Measurements from ENCODE around the gene FBN1.
A peak's percentile ranks its signal among the peaks of the same experiment; 100 is the strongest.

Gene FBN1

GRCh38 chr15:48553559-48553958 lies 92.0 kb downstream of the FBN1 start:
- DNase-seq (ENCODE audit: low spot score) = no peak

DNA sequence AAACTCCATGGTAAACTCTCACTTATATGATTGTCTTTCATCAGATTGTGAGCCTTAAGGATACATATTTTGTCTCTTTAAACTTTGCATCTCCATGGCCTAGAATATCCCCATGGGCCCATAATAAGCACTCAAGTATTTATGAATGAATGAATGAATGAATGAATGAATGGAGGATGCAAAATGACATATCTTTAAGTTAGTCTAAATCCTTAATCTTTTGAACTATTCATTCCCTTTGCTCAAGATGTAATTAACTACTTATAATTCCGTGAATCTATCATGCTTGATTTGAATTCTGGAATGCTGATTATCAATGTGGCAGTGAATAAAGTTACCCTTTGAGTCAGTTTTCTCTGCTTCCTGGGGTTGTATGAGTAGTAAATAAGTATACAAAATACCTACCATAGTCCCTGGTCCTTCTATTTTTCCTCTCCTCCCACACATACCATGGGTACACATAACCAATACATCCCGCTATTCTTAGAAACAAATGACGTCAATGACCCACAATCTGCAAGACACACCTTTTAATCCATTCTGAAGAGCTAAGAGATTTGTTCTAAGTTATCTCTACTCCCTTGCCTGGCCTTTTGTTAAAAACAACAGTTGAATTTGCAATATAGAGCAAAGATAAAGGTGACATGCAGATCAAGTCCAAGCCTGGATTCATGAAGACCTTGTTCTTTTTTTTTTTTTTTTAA lies 94.5 kb downstream of the FBN1 start:
- no peak for DNase-seq (ENCODE audit: low spot score)

GRCh38 chr15:48548455-48548854 lies 97.1 kb downstream of the FBN1 start:
- DNase-seq (ENCODE audit: low spot score) = no peak

DNA sequence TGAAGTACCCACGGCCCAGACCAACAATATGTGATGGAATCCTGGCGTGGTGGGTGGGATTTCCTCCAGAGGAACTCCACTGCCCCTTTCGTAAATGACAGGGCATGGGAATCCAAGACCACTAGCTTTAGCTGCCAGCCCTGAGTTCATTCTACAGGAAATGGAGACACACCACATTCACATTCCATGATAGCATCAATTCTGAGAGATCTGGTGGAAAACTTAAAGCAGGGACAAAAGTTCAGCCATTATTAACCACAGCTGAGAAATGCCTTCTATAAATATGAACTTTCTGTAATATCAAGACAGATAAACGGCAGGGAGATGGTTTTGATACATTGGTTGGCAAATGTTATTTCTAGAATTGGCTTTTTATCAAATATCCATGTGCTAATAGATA lies 98.2 kb downstream of the FBN1 start:
- DNase-seq (ENCODE audit: low spot score) = no peak

- no peak for DNase-seq (ENCODE audit: low spot score)
Measured at GRCh38 chr15:48546296-48546695, 99.2 kb downstream of the FBN1 start.

DNA sequence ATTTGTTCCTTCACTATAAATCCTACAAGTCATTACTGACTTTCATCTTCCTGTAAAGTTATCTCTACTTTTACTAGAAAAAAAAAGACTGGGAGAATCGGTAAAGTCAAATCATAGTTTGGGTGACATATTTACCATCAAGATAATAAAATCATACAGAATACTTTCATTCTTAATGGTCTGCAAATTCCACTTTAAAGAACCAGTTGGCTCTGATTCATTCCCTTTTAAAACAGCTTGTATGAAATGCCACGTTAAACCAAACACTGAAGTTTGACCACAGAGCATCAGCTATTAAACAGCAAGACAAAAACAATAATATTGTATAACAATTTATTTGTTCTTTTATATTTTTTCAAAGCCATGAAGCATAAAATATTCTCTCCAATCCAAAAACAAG lies 100.7 kb downstream of the FBN1 start:
- no peak for DNase-seq (ENCODE audit: low spot score)

DNA sequence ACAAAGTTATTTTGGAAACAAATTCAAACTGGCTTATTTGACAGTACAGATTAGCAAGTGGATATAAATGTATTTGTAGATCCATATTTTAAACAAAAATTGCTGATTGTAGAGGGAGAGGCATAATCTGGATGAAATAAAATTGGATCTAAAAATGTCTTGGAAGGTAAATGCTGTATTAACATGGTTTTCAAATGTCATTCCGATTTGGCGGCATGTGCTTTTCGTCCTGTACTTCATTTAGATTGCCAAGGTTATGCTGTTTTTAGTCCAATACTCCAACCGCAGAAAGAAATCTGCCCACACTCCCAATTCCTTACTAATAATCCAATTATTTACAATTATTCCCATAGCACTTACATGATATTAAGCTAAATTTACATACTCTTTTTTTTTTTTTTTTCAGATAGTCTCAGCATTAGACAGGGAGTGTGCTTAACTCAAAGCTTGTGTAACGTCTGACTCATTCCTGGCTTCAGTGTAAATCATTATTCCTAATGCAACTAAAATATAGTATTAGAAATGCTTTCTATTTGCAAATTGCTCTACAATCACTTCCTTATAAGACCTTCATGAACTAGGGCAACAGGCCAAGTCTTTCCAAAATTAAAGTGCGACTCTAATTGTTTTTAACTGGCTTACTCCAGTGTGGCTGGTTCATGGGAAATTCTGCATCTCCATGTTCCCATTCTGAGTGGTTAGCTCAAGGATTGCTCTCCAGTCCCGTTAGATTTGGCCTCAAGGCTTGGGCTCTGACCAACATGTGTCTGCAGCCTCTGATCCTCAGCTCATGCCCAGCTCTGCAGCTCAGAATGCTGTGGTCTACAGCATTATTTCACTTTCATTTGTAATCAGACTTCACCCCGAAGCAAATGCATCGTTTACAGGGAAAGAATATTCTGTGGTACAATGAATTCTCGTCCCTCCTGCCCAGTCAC lies 103.9 kb downstream of the FBN1 start:
- DNase-seq (ENCODE audit: low spot score) = no peak

DNA sequence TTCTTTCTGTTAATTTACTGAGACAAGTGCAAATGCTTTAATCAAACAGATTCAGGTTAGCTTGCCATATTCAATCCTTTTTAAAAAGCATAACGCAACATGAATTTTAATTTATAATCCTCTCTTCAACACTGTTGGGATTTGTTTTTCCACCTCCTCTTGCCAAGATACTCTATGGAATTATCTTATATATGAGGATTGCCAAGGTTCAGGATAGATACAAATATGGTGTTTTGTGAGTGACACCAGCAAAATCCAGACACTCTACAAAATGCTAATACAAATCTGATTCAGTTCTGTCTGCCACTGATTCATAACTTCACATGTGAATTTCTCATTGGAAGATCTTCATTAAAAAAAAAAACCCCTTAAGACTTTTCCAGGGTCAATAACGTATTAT lies 104.8 kb downstream of the FBN1 start:
- no peak for DNase-seq (ENCODE audit: low spot score)

DNA sequence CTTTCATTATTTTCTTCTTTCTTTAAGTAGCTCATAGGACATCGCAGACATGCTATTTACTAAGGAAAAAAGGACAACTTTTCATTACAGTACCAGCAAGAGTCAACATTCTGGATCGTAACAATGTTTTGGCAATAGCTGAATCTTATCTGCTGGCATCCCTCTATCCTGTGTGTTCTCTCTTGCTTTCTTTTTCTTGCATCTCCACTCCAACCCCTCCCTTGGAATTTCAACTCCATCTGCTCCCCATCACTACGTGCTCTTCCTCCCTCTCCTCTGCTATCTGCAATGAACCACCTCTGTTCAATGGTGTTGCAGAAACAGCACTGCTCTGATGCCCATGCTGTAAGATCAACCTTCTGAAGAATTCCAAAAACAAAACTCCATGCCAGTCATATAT lies 106.6 kb downstream of the FBN1 start:
- DNase-seq (ENCODE audit: low spot score) = no peak

- no peak for DNase-seq (ENCODE audit: low spot score)
Measured at GRCh38 chr15:48537271-48538113, 108.0 kb downstream of the FBN1 start.

- no peak for DNase-seq (ENCODE audit: low spot score)
Measured at GRCh38 chr15:48536681-48537091, 108.8 kb downstream of the FBN1 start.

GRCh38 chr15:48533982-48534381 lies 111.5 kb downstream of the FBN1 start:
- DNase-seq (ENCODE audit: low spot score) = no peak

- no peak for DNase-seq (ENCODE audit: low spot score)
Measured at GRCh38 chr15:48532946-48533345, 112.6 kb downstream of the FBN1 start.

GRCh38 chr15:48530528-48530927 lies 115.0 kb downstream of the FBN1 start:
- DNase-seq (ENCODE audit: low spot score) = no peak

GRCh38 chr15:48528921-48529320 lies 116.6 kb downstream of the FBN1 start:
- no peak for DNase-seq (ENCODE audit: low spot score)

DNA sequence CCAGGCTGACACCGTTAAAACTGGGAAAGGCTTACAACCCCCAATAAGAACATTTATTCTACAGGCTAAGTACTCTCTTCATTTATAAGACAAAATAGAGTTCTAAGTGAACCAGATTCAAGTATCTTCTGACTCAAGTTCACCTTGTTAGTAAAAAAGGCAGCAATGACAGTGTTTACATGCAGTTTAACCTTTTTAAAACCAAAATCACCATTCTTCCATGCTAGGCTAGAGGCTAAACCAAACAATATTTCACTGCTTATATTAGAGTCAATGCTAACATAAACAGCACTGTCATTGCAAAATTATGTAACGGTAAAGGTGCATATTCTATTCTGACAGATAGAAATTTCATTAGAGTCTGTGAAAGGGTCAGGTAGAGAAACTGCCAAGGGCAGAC lies 118.0 kb downstream of the FBN1 start:
- no peak for DNase-seq (ENCODE audit: low spot score)

- DNase-seq (ENCODE audit: low spot score) = no peak
Measured at GRCh38 chr15:48522911-48523310, 122.6 kb downstream of the FBN1 start.

GRCh38 chr15:48522123-48522522 lies 123.4 kb downstream of the FBN1 start:
- no peak for DNase-seq (ENCODE audit: low spot score)

- DNase-seq (ENCODE audit: low spot score) = peak; percentile 0
Measured at GRCh38 chr15:48520376-48521155, 124.9 kb downstream of the FBN1 start.

GRCh38 chr15:48516121-48516520 lies 129.4 kb downstream of the FBN1 start:
- no peak for DNase-seq (ENCODE audit: low spot score)

DNA sequence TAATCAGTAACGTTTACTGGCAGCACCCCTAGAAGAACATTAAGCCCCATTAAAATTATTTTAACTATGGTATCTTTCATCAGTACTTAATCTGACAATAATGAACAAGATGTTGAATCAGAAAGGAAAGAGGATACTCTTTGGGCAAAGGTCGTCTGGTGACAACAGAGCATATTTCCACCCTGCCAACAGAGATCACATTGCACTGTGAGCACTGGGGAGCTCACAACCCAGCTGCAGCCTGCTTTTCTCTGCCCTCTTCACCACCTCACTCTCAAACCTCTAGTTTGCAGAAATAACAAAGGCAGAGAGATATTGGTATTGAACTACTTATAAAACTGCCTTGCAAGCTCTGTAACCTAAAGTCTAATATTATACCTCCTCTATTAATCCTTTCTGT lies 130.0 kb downstream of the FBN1 start:
- no peak for DNase-seq (ENCODE audit: low spot score)

All from SW480 (cell line).